ENCODE data around the gene QARS1. TPM values are rescaled to one million over a fixed set of nuclear protein-coding genes. Genes with fewer than 3 reads are reported as not detected.

The QARS1 gene
- total RNA-seq, 1 experiment from 2014 or later: 346 TPM

- no peak for ATAC-seq
- ChIA-PET POLR2A (no interaction called here), RAD21 (ENCODE audit: low non-redundant PET in 1 of 2, low total read pairs in 2 of 2, uncharacterized antibody in 2 of 2, unreplicated experiment in 2 of 2) (no interaction called here), CTCF (no interaction called here)
- H3K27ac ChIP-seq (ENCODE audit: low read depth, low read length): no peak overlapping the region
- H3K4me3 ChIP-seq (replicated peaks in 1 of 2; ENCODE audit: low read depth in 1 of 2, low read length in 2 of 2): no peak overlapping the region
- H3K27me3 ChIP-seq (ENCODE audit: insufficient read depth, low read length): no peaks in the 10 kb centered on the region
- no peaks in the 10 kb centered on the region for H4K20me1 ChIP-seq (ENCODE audit: insufficient read depth)
- no TSS peak for BruUV-seq (replicated peaks)
- intact Hi-C loops (cut with micrococcal nuclease): no loop called here
- no peak for DNase-seq (ENCODE audit: low read depth, low spot score)
- H3K36me3 ChIP-seq (ENCODE audit: control insufficient read depth in 1 of 2, insufficient read depth in 2 of 2, low read length in 2 of 2): peaks cover 26 to 34% of the 10 kb centered on the region in 2 experiments; a peak in 3 of 4 replicates
- H3K9me2 ChIP-seq (ENCODE audit: insufficient read depth): no peaks in the 10 kb centered on the region
- no peak overlapping the region for H3K4me2 ChIP-seq (ENCODE audit: low read length)
- H3K4me1 ChIP-seq (ENCODE audit: control insufficient read depth in 1 of 2, insufficient read depth in 2 of 2, low read length in 2 of 2): no peaks in the 10 kb centered on the region
- H3K79me2 ChIP-seq (ENCODE audit: insufficient read depth, low read length): peaks cover 44% of the 10 kb centered on the region
- TF ChIP-seq MAX (IDR thresholded peaks at IDR 0.05) (no peak), JUND (IDR thresholded peaks at IDR 0.05) (no peak), ATF3 (IDR thresholded peaks at IDR 0.05) (no peak), POLR2AphosphoS5 (IDR thresholded peaks at IDR 0.05; ENCODE audit: low read depth, low read length) (no peak), ZFX (IDR thresholded peaks at IDR 0.05) (no peak), EZH2 (IDR thresholded peaks at IDR 0.05) (no peak), YY1 (IDR thresholded peaks at IDR 0.05; ENCODE audit: extremely low read depth, insufficient replicate concordance, low read depth, low read length) (no peak), CBX3 (IDR thresholded peaks at IDR 0.05; ENCODE audit: low read depth) (no peak)
- H3K9ac ChIP-seq (ENCODE audit: low read length): no peak overlapping the region
- H2AFZ ChIP-seq (ENCODE audit: low read depth, low read length, poor library complexity, severe bottlenecking): no peak overlapping the region
- no peaks in the 10 kb centered on the region for H3K9me3 ChIP-seq (ENCODE audit: control insufficient read depth in 1 of 2, insufficient read depth in 1 of 2, low read depth in 1 of 2, low read length in 2 of 2)
Measured at GRCh38 chr3:49057268-49057667, 47.3 kb downstream of the QARS1 start.

GRCh38 chr3:49054344-49054862, 50.2 kb downstream of the QARS1 start:
- Histone ChIP-seq H3K9ac (ENCODE audit: low read length) (no peak overlapping the region), H4K20me1 (ENCODE audit: insufficient read depth) (no peaks in the 10 kb centered on the region), H3K4me1 (ENCODE audit: control insufficient read depth in 1 of 2, insufficient read depth in 2 of 2, low read length in 2 of 2) (no peaks in the 10 kb centered on the region), H3K9me3 (ENCODE audit: control insufficient read depth in 1 of 2, insufficient read depth in 1 of 2, low read depth in 1 of 2, low read length in 2 of 2) (no peaks in the 10 kb centered on the region), H2AFZ (ENCODE audit: low read depth, low read length, poor library complexity, severe bottlenecking) (no peak overlapping the region), H3K27ac (ENCODE audit: low read depth, low read length) (no peak overlapping the region), H3K36me3 (ENCODE audit: control insufficient read depth in 1 of 2, insufficient read depth in 2 of 2, low read length in 2 of 2) (peaks cover 33 to 39% of the 10 kb centered on the region in 2 experiments; a peak in 3 of 4 replicates), H3K4me3 (replicated peaks in 1 of 2; ENCODE audit: low read depth in 1 of 2, low read length in 2 of 2) (no peak overlapping the region), H3K4me2 (ENCODE audit: low read length) (no peak overlapping the region), H3K9me2 (ENCODE audit: insufficient read depth) (no peaks in the 10 kb centered on the region), H3K79me2 (ENCODE audit: insufficient read depth, low read length) (peaks cover 48% of the 10 kb centered on the region), H3K27me3 (ENCODE audit: insufficient read depth, low read length) (no peaks in the 10 kb centered on the region)
- CTCF ChIA-PET: no interaction called here
- TF ChIP-seq SIN3A (IDR thresholded peaks at IDR 0.05; ENCODE audit: low read depth) (no peak), ELF1 (IDR thresholded peaks at IDR 0.05; ENCODE audit: borderline replicate concordance, low read depth) (no peak), TCF7L2 (IDR thresholded peaks at IDR 0.05; ENCODE audit: borderline replicate concordance, extremely low read depth, insufficient read depth, insufficient read length) (no peak), SRF (IDR thresholded peaks at IDR 0.05; ENCODE audit: low read depth) (no peak), YY1 (IDR thresholded peaks at IDR 0.05; ENCODE audit: extremely low read depth, insufficient replicate concordance, low read depth, low read length) (no peak), EGR1 (IDR thresholded peaks at IDR 0.05; ENCODE audit: low read depth) (no peak), RAD21 (IDR thresholded peaks at IDR 0.05; ENCODE audit: low read depth) (no peak), ZNF274 (IDR thresholded peaks at IDR 0.05; ENCODE audit: low read depth, low read length) (no peak), REST (IDR thresholded peaks at IDR 0.05; ENCODE audit: low read depth) (no peak), CEBPB (IDR thresholded peaks at IDR 0.05; ENCODE audit: low read depth) (no peak), EZH2 (IDR thresholded peaks at IDR 0.05) (no peak)
- intact Hi-C loops (cut with micrococcal nuclease): no loop called here
- POLR2A ChIA-PET: no interaction called here
- RAD21 ChIA-PET (ENCODE audit: low non-redundant PET in 1 of 2, low total read pairs in 2 of 2, uncharacterized antibody in 2 of 2, unreplicated experiment in 2 of 2): no interaction called here
- BruUV-seq (replicated peaks): no TSS peak
- no peak for ATAC-seq
- no peak for DNase-seq (ENCODE audit: low read depth, low spot score)

All from HCT116 (cell line).